Neural cell (in vitro differentiated cells): ENCODE measurements around the gene SBDS.
"Not testable (repeated sequence)": the region's sequence is repeated elsewhere in the genome, so short reads cannot be mapped to it uniquely, and the experiment has no call there.

Experiments
- EP300 ChIP-seq: fragments of 450-650 bp; conservative IDR thresholded peaks from 2 replicates; pipeline ENCODE4 v1.6.1; 2014; ENCODE audit warnings: antibody characterized with exemption, mild to moderate bottlenecking, moderate library complexity; ENCODE audit not compliant: poor library complexity, severe bottlenecking
- EZH2 ChIP-seq: fragments of 200-600, 300-800 bp; shearing (Covaris generic), sonication (generic); IDR thresholded peaks from 2 replicates; pipeline ENCODE4 v1.6.1; 2014; ENCODE audit warnings: antibody characterized with exemption, low read length, borderline replicate concordance, mild to moderate bottlenecking; ENCODE audit not compliant: insufficient read depth, poor library complexity, severe bottlenecking
- MXI1 ChIP-seq: fragments of 450-650 bp; conservative IDR thresholded peaks from 2 replicates; pipeline ENCODE4 v1.6.1; 2014; ENCODE audit warnings: antibody characterized with exemption, mild to moderate bottlenecking; ENCODE audit not compliant: poor library complexity, severe bottlenecking
- POLR2AphosphoS5 ChIP-seq: IDR thresholded peaks from 2 replicates; pipeline ENCODE4 v1.6.1; 2012
- RAD21 ChIP-seq: fragments of 450-650 bp; conservative IDR thresholded peaks from 2 replicates; pipeline ENCODE4 v1.6.1; 2014; ENCODE audit warnings: antibody characterized with exemption, mild to moderate bottlenecking, moderate library complexity
- TF ChIP-seq, protein P1 (sequence below): fragments of 450-650 bp; IDR thresholded peaks from 2 replicates; pipeline ENCODE4 v1.5.1; 2014; ENCODE audit warnings: antibody characterized with exemption, mild to moderate bottlenecking, moderate library complexity; ENCODE audit not compliant: poor library complexity, severe bottlenecking
- TF ChIP-seq, protein P2 (sequence below): IDR thresholded peaks from 2 replicates; pipeline ENCODE4 v1.6.1; 2012; ENCODE audit warnings: borderline replicate concordance

- TF ChIP-seq, protein P1, sequence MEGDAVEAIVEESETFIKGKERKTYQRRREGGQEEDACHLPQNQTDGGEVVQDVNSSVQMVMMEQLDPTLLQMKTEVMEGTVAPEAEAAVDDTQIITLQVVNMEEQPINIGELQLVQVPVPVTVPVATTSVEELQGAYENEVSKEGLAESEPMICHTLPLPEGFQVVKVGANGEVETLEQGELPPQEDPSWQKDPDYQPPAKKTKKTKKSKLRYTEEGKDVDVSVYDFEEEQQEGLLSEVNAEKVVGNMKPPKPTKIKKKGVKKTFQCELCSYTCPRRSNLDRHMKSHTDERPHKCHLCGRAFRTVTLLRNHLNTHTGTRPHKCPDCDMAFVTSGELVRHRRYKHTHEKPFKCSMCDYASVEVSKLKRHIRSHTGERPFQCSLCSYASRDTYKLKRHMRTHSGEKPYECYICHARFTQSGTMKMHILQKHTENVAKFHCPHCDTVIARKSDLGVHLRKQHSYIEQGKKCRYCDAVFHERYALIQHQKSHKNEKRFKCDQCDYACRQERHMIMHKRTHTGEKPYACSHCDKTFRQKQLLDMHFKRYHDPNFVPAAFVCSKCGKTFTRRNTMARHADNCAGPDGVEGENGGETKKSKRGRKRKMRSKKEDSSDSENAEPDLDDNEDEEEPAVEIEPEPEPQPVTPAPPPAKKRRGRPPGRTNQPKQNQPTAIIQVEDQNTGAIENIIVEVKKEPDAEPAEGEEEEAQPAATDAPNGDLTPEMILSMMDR = not testable (repeated sequence)
- not testable (repeated sequence) for TF ChIP-seq MXI1, EP300, EZH2, RAD21, POLR2AphosphoS5
- TF ChIP-seq, protein P2, sequence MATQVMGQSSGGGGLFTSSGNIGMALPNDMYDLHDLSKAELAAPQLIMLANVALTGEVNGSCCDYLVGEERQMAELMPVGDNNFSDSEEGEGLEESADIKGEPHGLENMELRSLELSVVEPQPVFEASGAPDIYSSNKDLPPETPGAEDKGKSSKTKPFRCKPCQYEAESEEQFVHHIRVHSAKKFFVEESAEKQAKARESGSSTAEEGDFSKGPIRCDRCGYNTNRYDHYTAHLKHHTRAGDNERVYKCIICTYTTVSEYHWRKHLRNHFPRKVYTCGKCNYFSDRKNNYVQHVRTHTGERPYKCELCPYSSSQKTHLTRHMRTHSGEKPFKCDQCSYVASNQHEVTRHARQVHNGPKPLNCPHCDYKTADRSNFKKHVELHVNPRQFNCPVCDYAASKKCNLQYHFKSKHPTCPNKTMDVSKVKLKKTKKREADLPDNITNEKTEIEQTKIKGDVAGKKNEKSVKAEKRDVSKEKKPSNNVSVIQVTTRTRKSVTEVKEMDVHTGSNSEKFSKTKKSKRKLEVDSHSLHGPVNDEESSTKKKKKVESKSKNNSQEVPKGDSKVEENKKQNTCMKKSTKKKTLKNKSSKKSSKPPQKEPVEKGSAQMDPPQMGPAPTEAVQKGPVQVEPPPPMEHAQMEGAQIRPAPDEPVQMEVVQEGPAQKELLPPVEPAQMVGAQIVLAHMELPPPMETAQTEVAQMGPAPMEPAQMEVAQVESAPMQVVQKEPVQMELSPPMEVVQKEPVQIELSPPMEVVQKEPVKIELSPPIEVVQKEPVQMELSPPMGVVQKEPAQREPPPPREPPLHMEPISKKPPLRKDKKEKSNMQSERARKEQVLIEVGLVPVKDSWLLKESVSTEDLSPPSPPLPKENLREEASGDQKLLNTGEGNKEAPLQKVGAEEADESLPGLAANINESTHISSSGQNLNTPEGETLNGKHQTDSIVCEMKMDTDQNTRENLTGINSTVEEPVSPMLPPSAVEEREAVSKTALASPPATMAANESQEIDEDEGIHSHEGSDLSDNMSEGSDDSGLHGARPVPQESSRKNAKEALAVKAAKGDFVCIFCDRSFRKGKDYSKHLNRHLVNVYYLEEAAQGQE = not testable (repeated sequence)
Measured at GRCh38 chr7:67025459-67025858, 30.1 kb upstream of the SBDS start.
